HG02678 (cell line): Measurements from ENCODE around the gene DBX1.
"Not testable (repeated sequence)": the region's sequence is repeated elsewhere in the genome, so short reads cannot be mapped to it uniquely, and the experiment has no call there.

ENCODE experiments used
- ATAC-seq: cut with Tn5 transposase; IDR thresholded peaks from one replicate; pipeline ENCODE4 v1.9.1; 2021; ENCODE audit warnings: mild to moderate bottlenecking, moderate library complexity; ENCODE audit not compliant: unreplicated experiment

The DBX1 gene

DNA sequence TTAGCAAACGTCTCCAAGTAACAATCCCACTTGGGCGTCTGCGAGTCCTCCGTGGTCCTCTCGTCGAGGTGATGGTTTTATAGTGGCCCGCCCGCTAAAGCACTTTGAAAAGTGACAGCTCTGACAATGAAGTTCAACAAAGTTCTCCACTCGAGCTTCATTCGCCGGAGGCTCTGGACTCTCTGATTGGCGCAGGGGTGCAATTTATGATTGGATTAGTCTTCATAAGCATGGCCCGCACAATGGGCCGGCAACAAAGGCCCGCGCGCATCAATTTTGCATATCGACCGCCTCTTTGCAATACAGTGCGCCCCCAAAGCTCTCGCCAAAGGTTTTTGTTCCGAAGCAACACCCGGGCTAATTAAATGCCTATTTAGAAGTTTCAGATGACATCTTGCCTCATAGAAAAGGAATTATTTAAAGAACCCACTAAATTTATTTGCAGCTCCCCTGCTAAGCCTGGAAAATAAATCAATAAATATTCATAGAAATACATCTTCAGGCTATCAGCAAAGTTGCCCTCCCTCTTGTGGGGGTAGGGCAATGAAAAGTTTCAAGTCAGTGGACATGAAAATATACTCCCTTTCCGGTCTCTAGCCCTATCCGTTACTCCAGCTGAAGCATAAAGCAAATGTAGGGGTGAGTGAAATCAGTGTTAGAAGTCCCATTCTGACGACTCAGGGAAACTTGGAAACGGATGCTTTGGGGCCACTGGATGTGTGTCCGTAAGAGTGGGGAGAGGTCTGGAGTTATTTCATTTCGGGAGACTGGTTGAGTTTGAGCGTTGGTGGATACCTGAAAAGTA lies at the start of gene DBX1:
TSS of gene DBX1 (minus strand) at position 51 of the 805 bp plus-strand sequence. CDS start 151 bp downstream, outside the sequence.
- ATAC-seq: no peak

GRCh38 chr11:20208622-20209111 lies 48.4 kb upstream of the DBX1 start:
- ATAC-seq: no peak

- no peak for ATAC-seq
These were observed 47.7 kb upstream of the DBX1 start for GRCh38 chr11:20207781-20208621.

- no peak for ATAC-seq
These were observed 45.5 kb upstream of the DBX1 start for GRCh38 chr11:20205807-20206206.

GRCh38 chr11:20204681-20205080 lies 44.4 kb upstream of the DBX1 start:
- no peak for ATAC-seq

GRCh38 chr11:20203831-20204230 lies 43.6 kb upstream of the DBX1 start:
- no peak for ATAC-seq

DNA sequence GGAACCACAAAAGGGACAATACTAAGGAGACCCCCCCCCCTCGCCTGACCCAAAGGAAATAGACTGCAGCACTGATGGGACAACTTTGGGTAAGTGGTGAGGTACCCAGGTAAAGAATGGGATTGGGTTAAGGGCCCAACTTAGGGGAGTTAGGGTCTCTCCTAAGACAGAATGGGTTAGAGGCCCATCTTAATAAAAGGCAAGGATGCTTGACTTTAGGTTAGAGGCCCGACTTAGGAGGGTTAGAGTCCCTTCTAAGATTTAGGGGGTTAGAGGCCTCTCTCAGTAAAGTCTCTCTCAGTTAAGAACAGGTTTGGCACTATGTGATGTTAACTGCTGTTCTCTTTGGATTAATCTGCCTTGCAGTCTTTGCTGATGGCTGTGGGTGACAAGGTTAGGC lies 41.0 kb upstream of the DBX1 start:
- no peak for ATAC-seq

DNA sequence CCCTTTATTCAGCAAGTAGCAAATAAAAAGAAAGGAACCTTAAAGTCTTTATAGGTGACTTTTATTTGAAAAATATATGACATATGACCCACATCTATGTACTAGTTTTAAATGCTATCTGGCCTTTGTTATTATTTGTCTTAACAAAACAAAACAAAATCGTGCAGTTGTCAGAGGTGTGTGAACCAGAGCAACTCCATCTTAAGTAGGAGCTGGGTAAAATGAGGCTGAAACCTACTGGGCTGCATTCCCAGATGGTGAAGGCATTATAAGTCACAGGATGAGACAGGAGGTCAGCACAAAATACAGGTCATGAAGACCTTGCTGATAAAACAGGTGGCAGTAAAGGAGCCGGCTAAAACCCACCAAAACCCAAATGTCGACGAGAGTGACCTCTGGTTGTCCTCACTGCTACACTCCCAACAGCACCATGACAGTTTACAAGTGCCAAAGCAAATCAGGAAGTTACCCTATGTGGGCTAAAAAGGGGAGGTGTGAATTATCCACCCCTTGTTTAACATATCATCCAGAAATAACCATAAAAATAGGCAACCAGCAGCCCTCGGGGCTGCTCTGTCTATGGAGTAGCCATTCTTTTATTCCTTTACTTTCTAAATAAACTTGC lies 40.2 kb upstream of the DBX1 start:
- ATAC-seq: not testable (repeated sequence)

GRCh38 chr11:20197881-20198280 lies 37.6 kb upstream of the DBX1 start:
- no peak for ATAC-seq

DNA sequence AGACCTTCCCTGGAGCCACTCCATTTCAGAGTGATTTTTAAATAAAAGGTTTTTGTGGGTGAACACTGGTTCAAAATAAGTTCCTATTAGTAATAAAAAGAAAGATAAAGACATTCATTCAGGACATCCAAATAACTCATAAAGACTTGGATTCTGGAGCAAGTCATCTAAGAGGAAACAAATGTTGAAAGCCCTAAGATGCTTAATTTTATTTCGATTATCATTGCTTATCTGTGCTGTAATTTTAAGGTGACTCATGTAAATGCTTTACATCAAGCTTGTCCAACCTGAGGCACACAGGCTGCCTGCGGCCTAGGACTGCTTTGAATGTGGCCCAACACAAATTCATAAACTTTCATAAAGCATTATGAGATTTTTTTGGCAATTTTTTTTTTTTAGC lies 34.2 kb upstream of the DBX1 start:
- no peak for ATAC-seq

DNA sequence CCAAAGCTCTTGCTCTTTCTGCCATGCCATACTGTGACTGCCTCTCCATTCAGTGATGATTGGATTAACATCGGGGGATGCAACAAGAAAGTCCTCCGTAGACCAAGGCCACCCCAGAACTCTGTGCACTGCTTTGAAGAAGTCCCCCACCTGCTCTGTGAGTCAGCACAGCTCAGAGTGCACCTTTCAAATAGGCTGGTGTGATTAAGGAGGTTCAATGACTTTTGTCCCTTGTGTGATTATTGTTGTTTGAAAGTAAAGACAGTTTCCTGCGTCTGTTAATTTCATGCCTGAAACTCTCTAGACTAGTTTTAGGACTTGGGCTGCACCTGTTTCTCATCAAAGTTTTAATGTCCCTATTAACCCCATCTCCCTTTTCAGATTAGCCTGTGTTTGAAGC lies 33.0 kb upstream of the DBX1 start:
- no peak for ATAC-seq

GRCh38 chr11:20192641-20193040 lies 32.4 kb upstream of the DBX1 start:
- no peak for ATAC-seq

DNA sequence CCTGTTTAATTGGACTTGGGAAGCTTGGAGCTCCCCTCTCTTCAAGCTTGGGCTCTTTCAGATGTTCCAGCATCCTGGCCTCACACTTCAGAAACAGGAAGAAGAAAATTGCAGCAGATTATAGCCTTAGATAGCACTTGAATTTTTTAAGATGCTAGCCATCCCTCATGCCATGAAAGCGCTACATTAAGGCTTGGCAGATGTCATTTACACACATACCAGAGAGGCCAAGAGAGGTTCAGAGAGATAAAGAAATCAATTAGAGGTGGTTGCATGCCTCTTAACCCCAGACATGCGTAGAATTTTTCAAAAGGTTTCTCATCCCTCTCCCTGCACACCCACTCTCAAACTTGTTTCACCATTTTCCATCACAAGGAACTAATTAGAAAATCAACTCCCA lies 31.9 kb upstream of the DBX1 start:
- no peak for ATAC-seq

GRCh38 chr11:20178976-20179375 lies 18.7 kb upstream of the DBX1 start:
- no peak for ATAC-seq

DNA sequence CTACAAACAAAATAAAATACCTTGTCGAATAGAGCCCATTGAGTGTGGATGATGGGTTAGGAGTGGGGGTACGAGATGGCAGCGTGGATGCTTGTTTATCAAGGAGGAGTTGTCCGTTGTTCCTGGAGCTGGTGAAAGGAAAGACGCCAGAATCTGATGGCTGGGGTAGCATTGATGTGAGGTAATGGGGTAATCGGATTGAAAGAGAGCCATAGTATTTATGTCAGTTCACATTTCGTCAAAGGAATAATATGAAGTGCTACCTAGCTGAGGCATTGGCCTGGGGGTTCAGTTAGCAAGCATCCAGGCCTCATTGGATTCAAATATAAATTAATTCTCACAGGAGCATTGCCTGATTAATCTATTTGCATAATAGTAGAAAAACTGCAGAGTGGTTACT lies 16.9 kb upstream of the DBX1 start:
- no peak for ATAC-seq

DNA sequence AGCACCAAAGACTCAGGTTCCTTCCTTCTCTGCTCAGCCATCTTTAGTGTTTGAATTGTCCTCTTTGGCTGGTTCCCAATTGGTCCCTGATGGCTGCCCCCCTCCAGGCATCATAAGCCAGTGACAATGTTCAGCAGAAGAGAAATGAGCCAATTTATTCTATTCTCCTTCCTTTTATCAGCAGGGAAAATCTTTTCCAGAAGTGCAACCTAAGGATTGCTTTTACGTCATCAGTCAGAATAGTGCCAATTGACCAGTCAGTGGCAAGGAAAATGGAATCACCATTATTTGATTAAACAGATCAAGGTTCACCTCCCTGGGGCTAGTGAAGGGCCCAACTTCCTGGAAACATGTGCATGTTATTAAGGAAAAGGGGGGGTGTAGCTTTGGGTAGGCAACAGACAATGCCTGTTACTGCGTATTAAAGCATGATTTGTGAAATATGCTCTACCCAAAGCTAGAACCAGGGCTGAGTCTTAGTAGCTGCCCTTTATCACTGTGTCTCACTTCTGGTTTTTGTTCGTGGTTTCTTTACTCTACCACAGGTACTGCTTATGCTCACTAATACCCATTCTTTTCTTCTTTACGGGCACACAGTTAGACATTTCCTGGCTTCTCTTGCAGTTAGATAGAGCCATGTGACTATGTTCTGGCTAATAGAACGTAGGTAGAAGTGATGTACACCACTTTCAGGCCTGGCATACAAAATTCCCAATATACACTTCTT lies 12.6 kb upstream of the DBX1 start:
- ATAC-seq: no peak

DNA sequence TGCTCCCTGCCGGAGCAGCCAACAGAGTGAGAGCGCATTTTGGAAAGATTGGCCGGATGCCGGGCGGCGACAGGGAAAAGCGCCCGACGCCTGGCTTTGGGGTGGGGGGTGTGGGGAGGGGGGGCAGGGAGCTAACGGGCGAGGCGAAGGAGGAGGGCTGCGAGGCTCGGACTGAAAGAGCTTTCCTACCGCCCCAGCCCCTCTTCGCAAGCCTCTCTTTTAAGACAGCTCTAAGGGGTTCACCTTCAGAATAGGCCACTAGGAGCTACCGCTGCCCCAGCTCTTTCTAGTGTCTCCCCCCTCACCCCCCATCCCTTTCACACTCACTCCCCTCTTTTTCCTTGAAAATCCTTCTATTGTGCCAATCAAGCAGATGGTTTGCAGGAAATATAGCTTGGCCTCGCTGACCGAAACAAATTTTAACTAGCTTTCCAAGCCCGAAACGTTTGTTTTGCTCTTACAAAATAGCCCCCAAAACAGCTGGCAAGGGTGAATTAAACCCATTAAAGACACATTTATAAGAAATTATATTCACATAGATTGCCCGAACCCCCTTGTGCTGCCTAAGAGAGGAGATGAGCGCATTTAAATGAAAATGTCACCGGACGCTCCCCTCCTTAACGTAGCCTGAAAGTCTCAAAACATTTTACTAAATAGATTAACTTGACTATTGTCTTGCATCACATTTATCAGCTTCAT lies 3.7 kb upstream of the DBX1 start:
- ATAC-seq: no peak

DNA sequence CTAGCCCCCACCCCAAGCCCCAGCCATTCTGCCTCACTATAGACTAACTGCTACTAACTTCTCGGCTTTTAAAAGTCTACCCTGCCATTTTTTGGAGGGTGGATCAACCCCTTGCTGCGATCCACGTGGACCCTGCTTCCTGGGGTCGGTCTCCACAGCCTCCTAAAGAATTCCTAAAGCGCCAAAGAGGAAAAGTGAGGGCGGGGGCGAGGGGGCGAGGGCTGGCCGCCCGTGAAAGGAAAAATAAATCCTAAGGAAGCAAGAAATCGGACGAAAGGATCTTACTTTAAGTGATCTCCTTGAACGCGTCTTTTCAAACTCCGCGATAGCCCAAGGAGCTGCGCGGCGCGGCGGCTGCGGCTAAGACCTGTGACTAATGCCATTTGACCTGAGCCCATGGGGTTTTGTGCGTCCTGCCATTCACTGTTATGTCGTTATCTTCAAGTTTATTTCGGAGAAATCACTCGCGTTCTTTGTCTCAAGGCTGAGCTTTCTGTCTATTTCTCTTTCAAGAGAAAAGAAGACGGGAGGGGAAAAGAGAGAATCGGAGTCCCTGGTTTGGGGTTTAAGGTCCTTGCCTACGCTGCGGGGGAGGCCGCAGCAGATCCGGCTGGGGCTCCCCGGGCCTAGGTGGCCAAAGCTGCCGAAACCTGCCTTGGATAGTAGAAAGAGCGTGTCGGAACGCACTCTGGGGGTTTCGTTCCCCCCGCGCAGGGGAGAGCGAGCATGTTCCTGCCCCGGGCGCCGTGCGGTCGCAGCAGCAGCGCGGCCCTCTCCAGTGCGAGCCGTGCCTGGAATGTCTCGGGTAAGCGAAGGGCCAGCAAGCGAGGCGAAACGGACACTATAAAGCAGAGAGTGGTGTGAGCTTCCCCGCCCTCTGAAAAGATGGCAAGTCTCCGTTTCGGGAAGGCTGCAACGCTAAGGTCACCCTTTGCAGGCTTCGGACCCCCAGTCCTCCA lies 2.8 kb upstream of the DBX1 start:
- no peak for ATAC-seq
